Endothelial cell of umbilical vein (primary cell): Measurements from ENCODE around the gene TMEM47.

ENCODE experiments used
- EZH2 ChIP-seq: IDR thresholded peaks from 2 replicates; pipeline ENCODE4 v1.6.1; 2012; ENCODE audit warnings: borderline replicate concordance, low read depth, mild to moderate bottlenecking, moderate library complexity, low read length, inconsistent platforms; ENCODE audit not compliant: severe bottlenecking
- FOS ChIP-seq: IDR thresholded peaks from 2 replicates; pipeline ENCODE4 v1.6.1; 2011; ENCODE audit warnings: mild to moderate bottlenecking, low read length, moderate library complexity, borderline replicate concordance; ENCODE audit not compliant: insufficient read depth
- GATA2 ChIP-seq: IDR thresholded peaks from 2 replicates; pipeline ENCODE4 v1.7.0; 2011; ENCODE audit warnings: low read depth, mild to moderate bottlenecking, moderate library complexity, mixed read lengths, low read length; ENCODE audit not compliant: insufficient read length, insufficient read depth
- JUN ChIP-seq: IDR thresholded peaks from 2 replicates; pipeline ENCODE4 v1.6.1; 2011; ENCODE audit warnings: borderline replicate concordance, low read depth; ENCODE audit not compliant: insufficient read length, insufficient read depth
- MYC ChIP-seq: IDR thresholded peaks from one replicate; pipeline ENCODE4 v1.6.1; 2011; ENCODE audit warnings: mild to moderate bottlenecking, low read depth, low read length
- POLR2A ChIP-seq: IDR thresholded peaks from 2 replicates; pipeline ENCODE4 v1.6.1; 2012; ENCODE audit warnings: low read depth, mild to moderate bottlenecking, control low read depth, low read length
- POLR2AphosphoS5 ChIP-seq: IDR thresholded peaks from 2 replicates; pipeline ENCODE4 v1.6.1; 2012; ENCODE audit warnings: low read depth, mild to moderate bottlenecking, control low read depth, low read length, moderate library complexity; ENCODE audit not compliant: insufficient read depth
- TF ChIP-seq, protein P1 (sequence below), 2 donors: IDR thresholded peaks; 1 replicate in 1 of 2; 2 replicates in 1 of 2; pipeline ENCODE4 v1.5.1; 2011; ENCODE audit warnings: low read length in 2 of 2, mild to moderate bottlenecking in 2 of 2, moderate library complexity in 2 of 2, control low read depth in 1 of 2, inconsistent platforms in 1 of 2, low read depth in 1 of 2; ENCODE audit not compliant: insufficient read depth in 1 of 2; ENCODE audit errors: extremely low read depth in 1 of 2

DNA sequence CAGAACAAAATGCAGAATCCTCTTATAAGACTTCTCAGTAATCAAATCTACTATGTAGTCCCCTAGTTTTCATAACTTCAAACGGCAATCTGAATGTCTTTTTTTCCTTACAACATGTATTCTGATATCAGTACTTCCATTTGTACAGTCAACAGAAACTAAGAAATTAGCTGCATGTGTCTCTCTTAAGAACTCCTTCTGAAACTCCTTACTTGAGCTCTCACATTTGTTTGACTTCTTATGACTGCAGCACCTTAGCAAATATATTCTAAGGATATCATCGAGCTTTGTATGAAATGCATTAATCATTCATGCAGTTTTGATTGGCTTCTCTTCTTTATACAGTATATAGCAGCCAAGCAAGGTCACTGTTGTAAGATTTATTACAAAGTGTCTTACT, 77.0 kb downstream of the TMEM47 start:
- TF ChIP-seq EZH2 (no peak), POLR2AphosphoS5 (no peak), GATA2 (no peak), MYC (no peak), JUN (no peak), POLR2A (no peak), FOS (no peak)
- TF ChIP-seq, protein P1, sequence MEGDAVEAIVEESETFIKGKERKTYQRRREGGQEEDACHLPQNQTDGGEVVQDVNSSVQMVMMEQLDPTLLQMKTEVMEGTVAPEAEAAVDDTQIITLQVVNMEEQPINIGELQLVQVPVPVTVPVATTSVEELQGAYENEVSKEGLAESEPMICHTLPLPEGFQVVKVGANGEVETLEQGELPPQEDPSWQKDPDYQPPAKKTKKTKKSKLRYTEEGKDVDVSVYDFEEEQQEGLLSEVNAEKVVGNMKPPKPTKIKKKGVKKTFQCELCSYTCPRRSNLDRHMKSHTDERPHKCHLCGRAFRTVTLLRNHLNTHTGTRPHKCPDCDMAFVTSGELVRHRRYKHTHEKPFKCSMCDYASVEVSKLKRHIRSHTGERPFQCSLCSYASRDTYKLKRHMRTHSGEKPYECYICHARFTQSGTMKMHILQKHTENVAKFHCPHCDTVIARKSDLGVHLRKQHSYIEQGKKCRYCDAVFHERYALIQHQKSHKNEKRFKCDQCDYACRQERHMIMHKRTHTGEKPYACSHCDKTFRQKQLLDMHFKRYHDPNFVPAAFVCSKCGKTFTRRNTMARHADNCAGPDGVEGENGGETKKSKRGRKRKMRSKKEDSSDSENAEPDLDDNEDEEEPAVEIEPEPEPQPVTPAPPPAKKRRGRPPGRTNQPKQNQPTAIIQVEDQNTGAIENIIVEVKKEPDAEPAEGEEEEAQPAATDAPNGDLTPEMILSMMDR (IDR thresholded peaks at IDR 0.05; ENCODE audit: extremely low read depth in 1 of 2, insufficient read depth in 1 of 2, low read depth in 1 of 2, low read length in 2 of 2): no peak
